GM18861 (cell line): ENCODE measurements around the gene PPP2R2D.

ENCODE experiments used
- ATAC-seq: cut with Tn5 transposase; IDR thresholded peaks from one replicate; pipeline ENCODE4 v1.9.1; 2021; ENCODE audit not compliant: unreplicated experiment

PPP2R2D gene

DNA sequence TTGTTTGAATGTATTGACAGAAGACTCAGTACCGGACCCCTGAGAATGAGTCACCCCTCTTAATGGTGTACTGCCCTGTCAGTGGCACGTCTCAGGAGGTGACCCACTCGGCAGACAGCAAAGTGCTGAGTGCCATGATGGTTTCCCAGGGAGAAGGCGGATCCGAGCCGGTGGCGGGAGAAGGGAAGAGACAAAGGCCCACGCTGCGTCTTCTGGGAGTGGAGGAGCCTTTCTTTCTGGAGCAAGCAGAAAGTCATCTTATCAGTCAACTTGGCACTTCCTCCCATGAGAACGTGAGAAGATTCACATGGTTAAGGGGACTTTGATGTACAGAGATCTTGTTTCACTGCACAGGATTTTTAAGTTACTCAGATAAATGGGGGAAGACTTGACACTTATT lies 14.6 kb upstream of the PPP2R2D start:
- ATAC-seq: no peak

DNA sequence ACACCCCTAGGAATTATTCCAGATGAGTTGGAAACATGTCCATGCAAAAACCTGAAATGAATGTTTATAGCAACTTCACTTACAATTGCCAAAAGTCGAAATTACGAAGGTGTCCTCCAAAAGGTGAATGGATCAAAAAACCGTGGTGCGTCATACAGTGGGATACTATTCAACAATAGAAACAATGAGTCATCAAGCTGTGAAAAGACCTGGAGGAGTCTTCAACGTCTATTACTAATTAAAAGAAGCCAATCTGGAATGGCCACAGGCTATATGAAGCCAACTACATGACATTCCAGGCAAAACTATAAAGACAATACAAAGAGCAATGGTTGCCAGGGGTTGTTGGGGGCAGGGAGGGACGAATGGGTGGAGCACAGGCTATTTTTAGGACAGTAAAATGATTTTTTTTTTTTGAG lies 12.6 kb upstream of the PPP2R2D start:
- ATAC-seq: no peak

DNA sequence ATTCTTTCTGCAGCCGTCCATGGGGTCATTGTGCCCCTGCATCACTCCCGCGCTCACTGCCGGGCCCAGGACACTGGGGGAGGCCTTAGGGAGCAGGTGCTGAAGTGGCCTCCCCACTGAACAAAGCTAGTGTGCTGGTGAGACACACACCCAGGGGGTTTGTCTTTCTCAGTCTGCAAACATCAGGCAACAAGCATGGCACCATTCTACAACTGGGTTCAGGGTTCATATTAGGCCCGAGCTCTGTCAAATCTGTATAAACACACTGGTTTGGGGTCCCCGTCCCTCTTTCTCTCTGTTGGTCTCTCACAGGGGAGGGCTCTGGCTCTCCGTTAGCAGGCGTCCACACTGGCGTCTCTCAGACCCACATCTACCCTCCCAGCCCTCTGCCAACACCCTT lies 11.1 kb upstream of the PPP2R2D start:
- no peak for ATAC-seq

- ATAC-seq: no peak
Observed at GRCh38 chr10:131890276-131891195, 10.3 kb upstream of the PPP2R2D start.

GRCh38 chr10:131891196-131891928 lies 9.4 kb upstream of the PPP2R2D start:
- ATAC-seq: no peak

GRCh38 chr10:131891929-131892805 lies 8.6 kb upstream of the PPP2R2D start:
- no peak for ATAC-seq

DNA sequence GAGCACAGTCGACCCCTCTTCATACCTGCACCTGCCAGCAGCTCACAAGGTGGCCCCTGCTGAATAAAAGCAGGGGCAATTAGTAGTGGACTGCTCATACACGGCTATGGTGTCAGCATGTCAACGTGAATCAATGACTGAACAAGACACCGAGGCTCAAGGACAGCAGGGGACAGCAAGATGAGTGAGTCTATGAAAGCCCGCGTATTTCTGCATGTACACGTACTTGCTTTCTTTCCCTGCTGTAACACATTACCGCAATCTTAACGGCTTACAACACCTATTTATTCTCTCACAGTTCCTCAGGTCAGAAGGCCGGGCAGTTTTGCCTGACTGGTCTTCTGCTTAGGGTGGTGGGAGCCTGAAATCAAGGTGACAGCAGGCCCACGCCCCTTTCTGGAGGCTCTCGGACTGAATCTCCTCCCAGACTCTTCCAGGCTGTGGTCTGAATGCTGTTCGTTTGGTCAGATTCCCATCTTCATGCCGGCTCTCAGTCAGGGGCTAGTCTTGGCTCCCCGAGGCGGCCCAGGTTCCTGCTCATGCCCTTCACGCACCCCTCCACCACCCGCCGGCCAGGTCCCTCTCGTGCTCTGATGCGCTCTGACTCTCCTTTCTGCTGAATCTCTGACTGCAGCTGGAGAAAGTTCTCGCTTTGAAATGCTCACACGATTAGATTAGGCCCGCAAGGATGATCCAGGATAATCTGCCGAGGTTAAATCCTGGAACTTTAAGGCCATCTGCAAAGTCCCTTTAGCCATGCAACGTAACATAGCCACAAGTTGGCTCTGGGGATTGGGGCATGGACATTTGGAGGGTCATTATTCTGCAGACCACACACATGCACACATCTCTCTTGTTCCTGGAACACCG lies 7.8 kb upstream of the PPP2R2D start:
- no peak for ATAC-seq

DNA sequence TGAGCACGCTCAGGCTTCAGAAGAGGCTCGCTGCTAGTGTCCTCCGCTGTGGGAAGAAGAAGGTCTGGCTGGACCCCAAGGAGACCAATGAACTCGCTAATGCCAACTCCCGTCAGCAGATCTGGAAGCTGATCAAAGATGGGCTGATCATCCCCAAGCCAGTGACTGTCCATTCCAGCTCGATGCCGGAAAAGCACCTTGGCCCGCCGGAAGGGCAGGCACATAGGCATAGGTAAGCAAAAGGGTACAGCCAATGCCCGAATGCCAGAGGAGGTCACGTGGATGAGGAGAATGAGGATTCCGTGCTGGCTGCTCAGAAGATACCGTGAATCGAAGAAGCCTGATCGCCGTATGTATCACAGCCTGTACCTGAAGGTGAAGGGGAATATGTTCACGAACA lies 5.7 kb upstream of the PPP2R2D start:
- no peak for ATAC-seq

DNA sequence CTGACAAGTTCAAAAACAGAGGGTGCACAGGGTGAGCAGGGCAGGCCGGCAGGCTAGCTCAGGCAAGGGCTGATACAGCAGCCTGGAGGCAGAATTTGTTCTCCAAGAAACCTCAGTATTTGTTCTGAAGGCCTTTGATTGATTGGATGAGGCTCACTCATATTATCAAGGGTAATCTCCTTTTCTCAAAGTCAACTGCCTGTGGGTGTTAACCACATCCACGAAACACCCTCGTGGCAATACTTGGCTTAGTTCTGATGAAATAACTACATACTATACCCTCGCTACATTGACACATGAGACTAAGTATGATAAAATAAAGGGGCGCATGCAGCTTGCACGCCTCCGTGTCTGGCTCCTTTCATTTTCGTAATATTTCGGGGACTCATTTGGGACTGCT lies 4.4 kb upstream of the PPP2R2D start:
- ATAC-seq: no peak

DNA sequence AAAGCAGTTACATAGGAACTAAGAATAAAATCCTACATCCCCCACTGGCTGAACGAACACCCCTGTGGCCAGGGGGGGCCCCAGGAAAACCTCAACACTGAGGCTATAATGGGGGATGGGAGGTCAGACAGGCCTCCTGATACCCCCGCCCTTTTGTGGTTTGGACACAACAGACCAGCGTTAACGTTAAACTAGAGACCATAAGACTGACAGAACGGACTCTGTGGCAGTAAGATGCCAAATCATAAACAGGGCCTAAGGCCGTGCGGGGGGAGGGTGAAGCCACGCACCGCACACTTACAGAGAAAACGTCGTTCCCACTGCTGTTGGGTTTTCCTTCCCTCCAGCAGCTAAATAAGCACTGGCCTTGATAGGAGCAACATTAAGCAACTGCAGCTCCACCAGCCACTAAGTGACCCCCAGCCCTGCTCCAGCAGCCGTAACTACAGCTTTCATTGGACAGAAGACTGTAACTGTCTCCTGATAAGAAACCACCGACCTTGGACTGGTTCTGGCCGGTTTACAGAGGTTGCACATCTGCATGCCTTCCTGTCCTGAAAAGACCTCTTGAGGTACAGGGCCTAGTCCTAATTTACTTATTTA lies 3.4 kb upstream of the PPP2R2D start:
- ATAC-seq: no peak

DNA sequence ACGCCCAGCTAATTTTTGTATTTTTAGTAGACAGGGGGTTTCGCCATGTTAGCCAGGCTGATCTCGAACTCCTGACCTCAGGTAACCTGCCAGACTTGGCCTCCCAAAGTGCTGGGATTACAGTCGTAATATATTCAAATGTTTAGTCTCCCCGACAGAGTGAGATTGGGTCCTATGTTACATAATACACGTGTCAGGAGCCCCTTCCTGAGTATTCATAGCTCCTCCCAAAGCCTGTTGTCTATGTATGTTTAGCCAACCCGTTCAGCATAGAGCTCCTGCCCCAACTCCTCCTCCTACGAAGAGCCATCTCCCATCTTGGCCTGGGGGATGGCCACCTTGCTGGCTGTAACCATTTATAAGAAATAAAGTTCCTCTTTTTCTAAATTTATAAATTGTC lies 2.7 kb upstream of the PPP2R2D start:
- no peak for ATAC-seq

DNA sequence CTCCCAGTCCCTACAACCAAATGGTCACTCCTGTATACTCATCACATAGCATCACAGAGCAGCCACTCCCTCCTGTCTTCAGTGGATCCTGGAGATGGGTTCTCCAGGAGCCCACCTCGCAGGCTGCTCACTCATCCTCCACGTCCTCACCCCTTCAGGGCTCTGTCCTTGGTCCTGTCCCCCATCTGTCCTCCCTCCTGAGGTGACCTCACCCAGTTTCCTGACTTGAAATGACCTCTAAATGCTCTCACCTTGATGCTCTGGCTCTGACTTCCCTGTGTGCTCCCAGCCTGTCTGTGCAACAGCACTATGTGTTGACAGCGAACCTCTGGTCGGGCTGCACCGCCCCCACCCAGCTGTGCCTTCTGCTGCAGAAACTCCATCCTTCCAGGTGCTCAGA lies 2.1 kb upstream of the PPP2R2D start:
- no peak for ATAC-seq

DNA sequence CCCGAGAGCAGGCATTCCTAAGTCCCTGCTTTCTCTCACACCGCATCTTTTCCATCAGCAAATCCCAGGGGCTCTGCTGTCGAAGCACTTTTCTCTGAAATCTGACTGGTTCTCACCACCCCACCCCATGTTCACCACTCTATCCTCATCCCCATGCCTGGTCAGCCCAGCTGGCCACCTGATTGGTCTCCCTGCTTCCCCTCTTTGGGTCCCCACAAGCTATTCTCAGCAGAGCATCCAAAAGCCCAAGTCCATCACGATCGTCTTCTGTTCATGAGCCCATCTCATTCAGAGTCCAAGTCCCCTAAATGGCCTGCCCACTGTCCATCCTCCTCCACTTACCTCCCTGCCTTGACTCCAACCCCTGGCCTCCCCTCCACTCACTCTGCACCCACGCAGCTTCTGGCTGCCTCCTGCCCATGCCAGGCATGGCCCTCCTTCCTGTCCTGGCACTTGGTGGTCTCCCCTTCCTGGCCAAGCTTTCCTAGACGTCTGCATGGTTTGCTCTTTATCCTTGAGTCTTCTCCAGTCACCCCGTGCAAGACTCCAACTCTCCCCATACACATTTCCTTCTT lies 1.6 kb upstream of the PPP2R2D start:
- ATAC-seq: no peak

DNA sequence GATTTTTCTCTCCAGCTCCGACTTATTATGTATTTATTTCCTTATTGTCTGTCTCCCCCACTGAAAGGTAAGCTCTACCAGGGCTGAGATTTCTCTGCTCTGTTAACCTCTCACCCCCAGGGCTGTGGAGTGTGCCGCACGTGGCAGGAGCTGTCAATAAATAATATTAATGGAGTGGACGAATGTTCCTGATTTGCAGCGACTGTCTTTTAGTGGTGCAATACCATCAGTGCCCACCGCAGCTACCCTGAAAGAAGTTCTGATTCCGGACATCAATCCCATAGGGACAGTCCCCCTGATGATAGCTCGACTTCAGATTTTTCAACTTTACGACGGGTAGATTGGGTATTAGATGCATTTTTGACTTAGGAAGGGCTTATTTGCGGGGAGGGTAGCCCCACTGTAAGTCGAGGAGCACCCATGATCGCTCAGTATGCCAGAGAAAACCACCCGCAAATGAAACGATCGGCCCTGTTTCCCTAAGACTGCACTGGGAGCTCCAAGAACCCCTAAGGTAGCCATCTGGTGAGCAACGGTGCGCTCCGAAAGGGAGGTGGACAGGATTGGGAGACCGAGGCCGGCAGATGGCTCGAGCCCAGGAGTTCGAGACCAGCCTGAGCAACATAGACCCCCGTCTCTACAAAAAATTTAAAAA lies 986 bp upstream of the PPP2R2D start:
- no peak for ATAC-seq

DNA sequence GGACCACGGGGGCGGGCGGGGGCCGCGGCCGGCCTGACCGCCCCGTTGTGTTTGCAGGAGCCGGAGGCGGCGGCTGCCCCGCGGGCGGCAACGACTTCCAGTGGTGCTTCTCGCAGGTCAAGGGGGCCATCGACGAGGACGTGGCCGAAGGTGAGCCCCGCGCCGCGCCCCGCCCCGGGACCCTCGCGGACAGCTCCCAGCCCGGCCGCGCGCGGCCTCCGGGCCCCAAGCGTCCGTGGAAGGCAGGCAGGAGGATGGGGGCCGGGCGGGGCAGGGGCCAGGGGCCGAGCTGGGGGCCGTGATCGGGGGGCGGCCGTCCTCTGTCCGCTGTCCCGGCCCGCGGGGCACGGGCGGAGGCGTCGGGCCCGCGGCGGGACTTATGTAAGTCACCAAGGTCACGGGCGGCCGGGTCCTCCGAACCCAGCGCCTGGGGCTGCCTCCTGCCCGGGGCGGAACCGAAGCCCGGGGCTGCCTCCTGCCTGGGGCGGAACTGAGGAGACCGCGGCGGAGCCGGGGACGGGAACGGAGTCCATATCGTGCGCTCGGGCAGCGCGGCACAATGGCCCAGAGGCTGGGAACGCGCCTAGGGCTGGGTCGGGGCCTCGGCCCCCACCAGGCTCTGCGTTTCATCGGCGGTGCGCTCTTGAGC lies 497 bp downstream of the PPP2R2D start:
- peak; percentile 15 for ATAC-seq

DNA sequence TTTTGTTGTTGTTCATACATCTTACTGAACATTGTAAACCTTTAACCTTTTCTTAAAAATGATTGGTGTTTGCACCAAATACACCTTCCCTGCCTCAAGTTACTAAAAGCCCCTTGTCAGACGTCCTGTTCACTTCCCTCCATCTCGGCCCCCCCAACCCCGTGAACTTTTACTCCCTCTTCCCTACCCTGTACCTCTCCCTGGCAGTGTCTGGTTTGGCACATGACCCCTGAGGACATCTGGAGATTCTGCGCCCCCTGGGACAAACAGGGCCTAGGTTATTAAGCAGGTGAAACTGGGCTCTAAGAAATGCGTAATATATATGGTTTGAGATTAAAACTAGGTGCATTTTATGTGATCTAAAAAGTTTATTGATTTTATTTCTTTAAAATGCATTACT lies 1.4 kb downstream of the PPP2R2D start:
- ATAC-seq: no peak

GRCh38 chr10:131902691-131903090 lies 1.9 kb downstream of the PPP2R2D start:
- no peak for ATAC-seq

GRCh38 chr10:131905267-131905571 lies 4.4 kb downstream of the PPP2R2D start:
- no peak for ATAC-seq
